Stimulated activated CD4-positive, alpha-beta T cell treated with anti-CD3 and anti-CD28 coated beads, Interleukin-15, amount 100 ng/mL, for 1 hour (primary cell): ENCODE measurements around the gene ALDH16A1.
"Not testable (repeated sequence)": the region's sequence is repeated elsewhere in the genome, so short reads cannot be mapped to it uniquely, and the experiment has no call there.

Experiments used
- DNase-seq, 2 donors: peaks; one replicate each; pipeline ENCODE4 v3.0.0-alpha.2; 2020; ENCODE audit warnings: low read depth in 1 of 2, low spot score in 1 of 2

Gene ALDH16A1

GRCh38 chr19:49461656-49462055, 8.6 kb downstream of the ALDH16A1 start:
- no peak for DNase-seq

- DNase-seq: no peak
Observed at GRCh38 chr19:49462492-49462891, 9.5 kb downstream of the ALDH16A1 start.

GRCh38 chr19:49463960-49464740, 11.1 kb downstream of the ALDH16A1 start:
- no peak for DNase-seq

GRCh38 chr19:49465371-49465770, 12.3 kb downstream of the ALDH16A1 start:
- no peak for DNase-seq

- DNase-seq: no peak
Observed at GRCh38 chr19:49468199-49468598, 15.2 kb downstream of the ALDH16A1 start.

GRCh38 chr19:49468746-49469447, 15.9 kb downstream of the ALDH16A1 start:
- peak in 1 of 2 donors; percentile 76 for DNase-seq

- DNase-seq: peak; percentile 52 to 56
Observed at GRCh38 chr19:49469828-49470614, 17.0 kb downstream of the ALDH16A1 start.

GRCh38 chr19:49470615-49470978, 17.6 kb downstream of the ALDH16A1 start:
- DNase-seq: no peak

- DNase-seq: no peak
Observed at GRCh38 chr19:49472936-49473335, 19.9 kb downstream of the ALDH16A1 start.

GRCh38 chr19:49473501-49473867, 20.5 kb downstream of the ALDH16A1 start:
- DNase-seq: not testable (repeated sequence)

GRCh38 chr19:49473868-49474541, 21.0 kb downstream of the ALDH16A1 start, which contains the start of gene FLT3LG:
FLT3LG (plus strand) TSS chr19:49474215; CDS start chr19:49474640, 425 bp downstream.
- DNase-seq: peak; percentile 83 to 86

GRCh38 chr19:49474542-49474924, 21.5 kb downstream of the ALDH16A1 start:
- DNase-seq: no peak

GRCh38 chr19:49475191-49475917, 22.3 kb downstream of the ALDH16A1 start:
- no peak for DNase-seq

GRCh38 chr19:49475995-49476880, 23.2 kb downstream of the ALDH16A1 start:
- peak in 1 of 2 donors; percentile 63 for DNase-seq

GRCh38 chr19:49479975-49480628, 27.1 kb downstream of the ALDH16A1 start:
- no peak for DNase-seq

- DNase-seq: no peak
Observed at GRCh38 chr19:49481020-49481683, 28.1 kb downstream of the ALDH16A1 start.

- DNase-seq: no peak
Observed at GRCh38 chr19:49486232-49486631, 33.2 kb downstream of the ALDH16A1 start.

- no peak for DNase-seq
Observed at GRCh38 chr19:49486710-49487276, 33.8 kb downstream of the ALDH16A1 start.
